GM21515 (cell line): ENCODE results near the gene ZNF579.
A peak's percentile ranks its signal among the peaks of the same experiment; 100 is the strongest.
"Not testable (repeated sequence)": the region's sequence is repeated elsewhere in the genome, so short reads cannot be mapped to it uniquely, and the experiment has no call there.

Experiments used
- ATAC-seq: cut with Tn5 transposase; IDR thresholded peaks from one replicate; pipeline ENCODE4 v1.9.1; 2021; ENCODE audit not compliant: unreplicated experiment

Gene ZNF579

GRCh38 chr19:55596304-55596703 is 15.7 kb upstream of the ZNF579 start:
- no peak for ATAC-seq

DNA sequence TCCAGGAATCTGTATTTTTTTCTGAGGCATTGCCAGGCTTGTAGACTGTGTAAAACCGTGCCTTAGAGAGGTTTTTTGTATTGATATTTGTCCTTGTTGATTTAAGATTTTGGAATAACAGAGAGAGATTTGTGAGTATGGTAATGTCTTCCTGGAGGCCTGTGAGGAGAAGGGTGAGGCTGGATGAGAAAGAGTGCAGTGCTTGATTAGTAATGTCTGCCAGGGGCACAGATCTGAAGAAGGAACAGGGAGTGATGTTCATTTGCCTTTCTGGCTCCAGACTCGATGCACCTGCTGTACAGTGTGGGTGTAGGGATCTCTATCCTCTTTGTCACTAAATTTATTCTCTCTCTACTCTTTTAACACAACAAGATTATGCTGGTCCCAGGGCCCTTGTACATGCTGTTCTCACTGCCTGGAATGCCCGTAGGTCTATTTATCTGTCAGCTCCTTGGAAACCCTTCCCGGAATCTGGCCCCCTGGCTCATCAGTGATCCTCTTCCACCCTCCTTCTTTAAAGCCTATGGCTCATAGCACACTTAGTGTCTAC is 14.4 kb upstream of the ZNF579 start:
- ATAC-seq: no peak

- ATAC-seq: no peak
Observed at GRCh38 chr19:55593096-55593772, 12.6 kb upstream of the ZNF579 start.

- ATAC-seq: no peak
Observed at GRCh38 chr19:55592391-55593090, 11.9 kb upstream of the ZNF579 start.

DNA sequence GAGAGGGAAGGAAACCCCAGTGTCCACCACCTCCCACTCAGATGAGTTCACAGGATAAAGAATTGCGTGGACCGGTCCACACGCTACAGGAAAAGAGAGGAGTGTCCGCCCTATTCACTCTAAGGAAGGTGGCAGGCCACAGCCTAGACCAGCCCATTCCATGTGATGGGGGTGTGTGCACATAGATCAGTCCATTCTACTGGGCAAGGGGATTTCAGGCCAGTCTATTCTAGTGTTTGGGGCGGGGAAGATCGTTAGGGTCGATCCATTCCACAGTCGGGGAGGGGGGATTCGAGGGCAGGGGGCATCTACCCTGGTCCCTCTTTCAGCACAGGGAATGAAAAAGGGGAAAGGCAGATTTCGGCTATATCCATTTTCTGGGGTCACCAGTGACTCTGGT is 10.9 kb upstream of the ZNF579 start:
- ATAC-seq: no peak

DNA sequence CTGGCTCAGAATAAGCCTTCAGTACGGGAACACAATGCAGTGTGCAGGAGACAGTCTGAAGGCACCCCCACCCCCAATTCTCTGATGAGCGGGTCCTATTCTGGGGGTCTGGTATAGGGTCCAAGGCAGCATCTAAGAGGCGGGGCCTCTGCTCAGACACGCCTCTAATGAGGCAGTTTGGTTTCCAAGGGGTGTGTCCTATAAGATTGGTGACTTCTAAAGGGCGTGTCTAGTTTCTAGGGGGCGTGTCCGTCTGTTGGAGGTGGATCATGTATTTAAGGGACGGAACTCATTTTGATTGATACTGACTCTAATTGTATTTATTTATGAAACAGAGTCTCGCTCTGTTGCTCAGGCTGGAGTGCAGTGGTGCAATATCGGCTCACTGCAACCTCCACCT is 10.0 kb upstream of the ZNF579 start:
- ATAC-seq: no peak

DNA sequence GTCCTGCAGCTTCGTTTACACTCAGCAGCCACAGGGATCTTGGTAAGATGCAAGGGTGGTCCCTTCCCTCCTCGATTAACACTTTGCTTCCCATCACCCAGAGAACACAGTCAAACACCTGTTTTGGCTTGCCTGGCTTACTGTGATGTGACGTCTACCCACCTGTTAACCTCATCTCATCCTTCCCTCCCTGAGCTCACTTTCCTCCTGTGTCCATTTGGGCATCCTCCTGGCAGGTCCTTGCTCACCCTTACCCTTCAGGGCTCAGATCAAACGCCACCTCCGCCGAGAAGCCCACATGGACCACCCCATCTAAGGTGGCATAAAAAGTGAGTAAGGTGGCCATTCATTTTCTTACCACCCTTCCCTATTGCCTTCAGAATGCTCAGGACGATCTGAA is 9.5 kb upstream of the ZNF579 start:
- no peak for ATAC-seq

- no peak for ATAC-seq
Observed at GRCh38 chr19:55588738-55589137, 8.1 kb upstream of the ZNF579 start.

GRCh38 chr19:55586976-55587668 is 6.5 kb upstream of the ZNF579 start:
- peak; percentile 78 for ATAC-seq

GRCh38 chr19:55585658-55586339 is 5.2 kb upstream of the ZNF579 start:
- no peak for ATAC-seq

- ATAC-seq: no peak
Observed at GRCh38 chr19:55584871-55585270, 4.2 kb upstream of the ZNF579 start.

GRCh38 chr19:55583897-55584296 is 3.2 kb upstream of the ZNF579 start:
- not testable (repeated sequence) for ATAC-seq

DNA sequence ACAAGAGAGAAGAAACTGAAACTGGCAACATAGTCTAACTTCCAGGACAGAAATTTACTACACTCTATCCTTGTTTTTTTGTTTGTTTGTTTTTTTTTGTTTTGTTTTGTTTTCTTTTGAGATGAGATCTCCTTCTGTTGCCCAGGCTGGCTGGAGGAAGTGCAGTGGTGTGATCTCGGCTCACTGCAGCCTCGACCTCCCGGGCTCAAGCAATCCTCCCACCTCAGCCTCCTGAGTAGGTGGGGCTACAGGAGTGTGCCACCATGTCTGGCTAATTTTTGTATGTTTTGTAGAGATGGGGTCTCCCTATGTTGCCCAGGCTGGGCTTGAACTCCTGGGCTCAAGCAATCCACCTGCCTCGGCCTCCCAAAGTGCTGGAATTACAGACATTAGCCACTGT is 1.6 kb upstream of the ZNF579 start:
- ATAC-seq: not testable (repeated sequence)

- no peak for ATAC-seq
Observed at GRCh38 chr19:55581823-55582223, 1.2 kb upstream of the ZNF579 start.

GRCh38 chr19:55581145-55581822 is 636 bp upstream of the ZNF579 start:
- ATAC-seq: no peak

GRCh38 chr19:55579766-55580621 is 654 bp downstream of the ZNF579 start:
- ATAC-seq: no peak

DNA sequence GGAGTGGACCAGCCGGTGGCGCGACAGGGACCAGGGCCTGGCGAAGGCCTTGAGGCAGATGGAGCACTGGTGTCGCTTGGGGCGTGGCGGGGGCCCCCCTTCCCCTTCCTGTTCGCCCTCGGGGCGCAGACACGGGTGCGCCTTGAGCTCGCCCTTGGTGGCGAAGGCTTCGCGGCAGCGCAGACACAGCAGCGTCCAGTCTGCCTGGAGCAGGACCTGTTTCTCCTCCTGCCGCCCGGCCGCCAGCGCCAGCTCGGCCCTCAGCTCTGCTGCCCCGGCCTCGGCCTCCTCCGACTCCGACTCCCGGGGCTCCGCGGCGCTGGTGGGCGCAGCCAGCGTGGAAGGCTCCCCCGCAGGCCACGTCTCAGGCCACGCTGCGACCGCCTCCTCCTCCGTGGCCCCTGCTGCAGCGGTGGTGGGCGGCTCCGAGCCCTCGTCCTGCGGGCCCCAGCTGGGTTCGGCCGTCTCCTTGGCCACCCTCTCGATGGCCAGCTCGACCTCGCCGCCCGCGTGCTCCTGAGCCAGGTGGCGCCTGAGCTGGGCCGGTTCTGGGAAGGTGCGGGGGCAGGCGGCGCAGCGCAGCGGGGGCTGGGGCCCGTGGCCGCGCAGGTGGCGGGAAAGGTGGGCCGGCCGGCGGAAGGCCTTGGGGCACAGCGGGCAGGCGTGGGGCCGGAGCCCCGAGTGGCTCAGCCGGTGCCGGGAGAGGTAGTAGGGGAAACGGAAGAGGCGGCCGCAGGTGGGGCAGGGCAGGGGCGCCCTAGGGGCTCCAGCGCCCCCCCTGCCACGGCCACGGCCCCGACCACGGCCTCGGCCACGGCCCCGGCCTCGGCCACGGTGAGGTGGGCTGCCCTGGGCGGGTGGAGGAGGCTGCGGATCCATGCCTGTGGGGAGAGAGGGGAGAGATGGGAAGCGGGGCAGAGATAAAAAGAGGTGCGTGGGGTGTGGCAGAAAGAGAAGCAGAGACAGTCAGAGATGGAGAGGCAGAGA is 1.6 kb downstream of the ZNF579 start:
- no peak for ATAC-seq

DNA sequence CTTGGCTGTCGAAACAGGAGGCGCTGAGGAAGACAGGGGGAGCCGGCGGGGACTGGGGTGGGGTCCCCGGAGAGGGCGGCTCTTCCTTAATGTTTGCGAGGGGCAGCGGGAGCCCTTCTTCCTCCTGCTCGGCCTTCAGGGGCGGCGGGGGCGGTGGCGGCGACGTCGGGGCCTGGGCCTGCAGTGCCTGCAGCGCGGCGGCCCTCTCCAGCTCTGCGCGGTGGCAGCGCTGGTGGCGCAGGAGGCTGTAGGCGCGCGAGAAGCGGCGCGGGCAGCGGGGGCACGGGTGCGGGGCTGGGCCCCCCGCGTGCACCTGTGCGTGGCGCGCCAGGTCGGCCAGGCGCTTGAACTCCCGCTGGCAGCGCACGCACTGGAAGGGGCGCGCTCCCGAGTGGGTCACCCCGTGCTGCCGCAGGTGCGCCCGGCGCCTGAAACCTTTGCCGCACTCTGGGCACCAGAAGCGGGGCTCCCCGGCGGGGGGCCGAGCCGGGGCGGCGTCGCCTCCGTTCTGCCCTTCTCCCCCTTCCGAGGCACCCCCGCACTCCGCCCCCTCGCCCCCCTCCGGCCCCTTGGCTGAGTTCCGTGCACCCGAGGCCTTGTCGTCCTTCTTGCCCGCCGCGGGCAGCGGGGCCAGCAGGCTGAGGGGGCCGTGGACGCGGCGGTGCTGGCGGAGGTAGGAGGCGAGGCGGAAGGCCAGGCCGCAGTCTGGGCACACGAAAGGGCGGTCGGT is 2.5 kb downstream of the ZNF579 start:
- no peak for ATAC-seq
